HEK293T (cell line): ENCODE data around the gene DKK3.

Source experiments
- BHLHE40 ChIP-seq: fragments of 450-650 bp; IDR thresholded peaks from 2 replicates; pipeline ENCODE4 v1.6.1; 2016; ENCODE audit warnings: mild to moderate bottlenecking, moderate library complexity, borderline replicate concordance
- CTBP1 ChIP-seq: fragments of 450-650 bp; IDR thresholded peaks from 2 replicates; pipeline ENCODE4 v1.6.1; 2016; ENCODE audit warnings: borderline replicate concordance
- FOXA1 ChIP-seq: fragments of 450-650 bp; IDR thresholded peaks from 2 replicates; pipeline ENCODE4 v1.6.1; 2016; ENCODE audit warnings: mild to moderate bottlenecking
- FOXK2 ChIP-seq: fragments of 450-650 bp; IDR thresholded peaks from 2 replicates; pipeline ENCODE4 v1.6.1; 2016; ENCODE audit warnings: mild to moderate bottlenecking
- FOXM1 ChIP-seq: fragments of 450-650 bp; IDR thresholded peaks from 2 replicates; pipeline ENCODE4 v1.6.1; 2017; ENCODE audit warnings: mild to moderate bottlenecking, borderline replicate concordance
- L3MBTL2 ChIP-seq: fragments of 450-650 bp; conservative IDR thresholded peaks from 2 replicates; pipeline ENCODE4 v1.6.1; 2016; ENCODE audit warnings: mild to moderate bottlenecking
- NFRKB ChIP-seq: fragments of 450-650 bp; IDR thresholded peaks from 2 replicates; pipeline ENCODE4 v1.6.1; 2016; ENCODE audit warnings: mild to moderate bottlenecking, moderate library complexity
- PKNOX1 ChIP-seq: fragments of 450-650 bp; IDR thresholded peaks from 2 replicates; pipeline ENCODE4 v1.6.1; 2016
- SP1 ChIP-seq: fragments of 450-650 bp; IDR thresholded peaks from 2 replicates; pipeline ENCODE4 v1.6.1; 2017
- TARDBP ChIP-seq: fragments of 450-650 bp; IDR thresholded peaks from 2 replicates; pipeline ENCODE4 v1.6.1; 2016
- ZNF384 ChIP-seq: fragments of 450-650 bp; IDR thresholded peaks from 2 replicates; pipeline ENCODE4 v1.6.1; 2016

GRCh38 chr11:11940551-11940950, 67.9 kb downstream of the DKK3 start:
- TF ChIP-seq CTBP1: no peak
- TF ChIP-seq FOXK2: no peak
- TF ChIP-seq FOXA1: no peak
- TF ChIP-seq PKNOX1: no peak
- TF ChIP-seq BHLHE40: no peak
- no peak for TF ChIP-seq NFRKB
- no peak for TF ChIP-seq ZNF384
- no peak for TF ChIP-seq TARDBP
- no peak for TF ChIP-seq SP1
- no peak for TF ChIP-seq FOXM1
- no peak for TF ChIP-seq L3MBTL2
